ENCODE measurements around the gene SPOP.

GRCh38 chr17:49553676-49554335 lies 124.1 kb downstream of the SPOP start:
- TF ChIP-seq EZH2 (IDR thresholded peaks at IDR 0.05; ENCODE audit: borderline replicate concordance, low read depth, low read length, severe bottlenecking) (no peak), CTCF (IDR thresholded peaks at IDR 0.05; ENCODE audit: borderline replicate concordance, extremely low read depth, low read length, poor library complexity, severe bottlenecking) (no peak)
